Neural cell (in vitro differentiated cells): ENCODE data around the gene ADCY7. TPM values are rescaled to one million over a fixed set of nuclear protein-coding genes. Genes with fewer than 3 reads are reported as not detected.

ENCODE experiments used
- H2AFZ ChIP-seq: fragments of 200-600, 300-800 bp; sonication (generic), shearing (Covaris generic); 2 replicates; pipeline ENCODE4 v1.6.0; 2014; ENCODE audit warnings: low read depth, mild to moderate bottlenecking, antibody characterized with exemption, low read length, moderate library complexity
- H3F3A ChIP-seq: fragments of 200-600 bp; shearing (Covaris generic); 2 replicates; pipeline ENCODE4 v1.6.1; 2016; ENCODE audit warnings: mild to moderate bottlenecking, moderate library complexity, mixed read lengths, antibody characterized with exemption, low read length; ENCODE audit not compliant: insufficient read depth, poor library complexity, severe bottlenecking
- H3K27ac ChIP-seq: fragments of 200-600, 300-800 bp; sonication (generic), shearing (Covaris generic); 2 replicates; pipeline ENCODE4 v1.5.1; 2014; ENCODE audit warnings: mild to moderate bottlenecking, low read length, moderate library complexity
- H3K27me3 ChIP-seq: fragments of 300-800, 200-600 bp; sonication (generic), shearing (Covaris generic); 2 replicates; pipeline ENCODE4 v1.6.0; 2014; ENCODE audit warnings: mild to moderate bottlenecking, low read depth, low read length, moderate library complexity; ENCODE audit not compliant: insufficient read depth
- H3K36me3 ChIP-seq: fragments of 300-800, 200-600 bp; sonication (generic), shearing (Covaris generic); 2 replicates; pipeline ENCODE4 v1.5.1; 2014; ENCODE audit warnings: mild to moderate bottlenecking, antibody characterized with exemption, low read length, moderate library complexity; ENCODE audit not compliant: insufficient read depth
- H3K4me2 ChIP-seq: fragments of 300-800, 200-600 bp; sonication (generic), shearing (Covaris generic); 2 replicates; pipeline ENCODE4 v1.6.0; 2014; ENCODE audit warnings: mild to moderate bottlenecking, low read length
- H3K4me3 ChIP-seq: fragments of 300-800, 200-600 bp; sonication (generic), shearing (Covaris generic); 2 replicates; pipeline ENCODE4 v1.5.1; 2014; ENCODE audit warnings: mild to moderate bottlenecking, low read length, moderate library complexity
- H3K79me2 ChIP-seq: fragments of 200-600 bp; shearing (Covaris generic); replicated peaks from 2 replicates; pipeline ENCODE4 v1.6.0; 2014; ENCODE audit warnings: mild to moderate bottlenecking, low read length, moderate library complexity; ENCODE audit not compliant: insufficient read depth
- H3K9ac ChIP-seq: fragments of 300-800, 200-600 bp; sonication (generic), shearing (Covaris generic); 2 replicates; pipeline ENCODE4 v1.6.1; 2016; ENCODE audit warnings: mild to moderate bottlenecking, low read length, mixed read lengths
- H3K9me2 ChIP-seq: fragments of 200-600 bp; shearing (Covaris generic); 2 replicates; pipeline ENCODE4 v1.6.1; 2016; ENCODE audit warnings: mild to moderate bottlenecking, low read length, mixed read lengths; ENCODE audit not compliant: insufficient read depth
- H3K9me3 ChIP-seq: fragments of 200-600, 300-800 bp; sonication (generic), shearing (Covaris generic); 2 replicates; pipeline ENCODE4 v1.6.1; 2016; ENCODE audit warnings: mild to moderate bottlenecking, mixed run types, low read length, moderate library complexity, mixed read lengths
- H4K20me1 ChIP-seq: fragments of 200-600 bp; shearing (Covaris generic); 2 replicates; pipeline ENCODE4 v1.6.1; 2016; ENCODE audit warnings: mild to moderate bottlenecking, mixed run types; ENCODE audit not compliant: insufficient read depth
- CTCF ChIP-seq: fragments of 450-650 bp; IDR thresholded peaks from 2 replicates; pipeline ENCODE4 v1.5.1; 2014; ENCODE audit warnings: antibody characterized with exemption, mild to moderate bottlenecking, moderate library complexity; ENCODE audit not compliant: poor library complexity, severe bottlenecking
- EP300 ChIP-seq: fragments of 450-650 bp; conservative IDR thresholded peaks from 2 replicates; pipeline ENCODE4 v1.6.1; 2014; ENCODE audit warnings: antibody characterized with exemption, mild to moderate bottlenecking, moderate library complexity; ENCODE audit not compliant: poor library complexity, severe bottlenecking
- MXI1 ChIP-seq: fragments of 450-650 bp; conservative IDR thresholded peaks from 2 replicates; pipeline ENCODE4 v1.6.1; 2014; ENCODE audit warnings: antibody characterized with exemption, mild to moderate bottlenecking; ENCODE audit not compliant: poor library complexity, severe bottlenecking
- POLR2AphosphoS5 ChIP-seq: IDR thresholded peaks from 2 replicates; pipeline ENCODE4 v1.6.1; 2012
- RAD21 ChIP-seq: fragments of 450-650 bp; conservative IDR thresholded peaks from 2 replicates; pipeline ENCODE4 v1.6.1; 2014; ENCODE audit warnings: antibody characterized with exemption, mild to moderate bottlenecking, moderate library complexity
- SMC3 ChIP-seq: fragments of 450-650 bp; conservative IDR thresholded peaks from 2 replicates; pipeline ENCODE4 v1.6.1; 2014; ENCODE audit warnings: antibody characterized with exemption, mild to moderate bottlenecking, moderate library complexity; ENCODE audit not compliant: poor library complexity
- TAF1 ChIP-seq: IDR thresholded peaks from 2 replicates; pipeline ENCODE4 v1.6.1; 2012; ENCODE audit warnings: low read depth
- polyA minus RNA-seq: library from RNA; depleted of rRNA, polyadenylated mRNA; stranded (reverse); fragments of >200 nt; gene quantifications from 2 replicates; pipeline ENCODE4 v1.2.3, GENCODE V29; 2014
- polyA plus RNA-seq: library from polyadenylated mRNA; depleted of rRNA; stranded (reverse); fragments of >200 nt; gene quantifications from 2 replicates; pipeline ENCODE4 v1.2.3, GENCODE V29; 2014

Gene ADCY7
- polyA plus RNA-seq (2.0 and 4.5 TPM in 2 replicates), polyA minus RNA-seq (1.7 and 2.0 TPM in 2 replicates)

DNA sequence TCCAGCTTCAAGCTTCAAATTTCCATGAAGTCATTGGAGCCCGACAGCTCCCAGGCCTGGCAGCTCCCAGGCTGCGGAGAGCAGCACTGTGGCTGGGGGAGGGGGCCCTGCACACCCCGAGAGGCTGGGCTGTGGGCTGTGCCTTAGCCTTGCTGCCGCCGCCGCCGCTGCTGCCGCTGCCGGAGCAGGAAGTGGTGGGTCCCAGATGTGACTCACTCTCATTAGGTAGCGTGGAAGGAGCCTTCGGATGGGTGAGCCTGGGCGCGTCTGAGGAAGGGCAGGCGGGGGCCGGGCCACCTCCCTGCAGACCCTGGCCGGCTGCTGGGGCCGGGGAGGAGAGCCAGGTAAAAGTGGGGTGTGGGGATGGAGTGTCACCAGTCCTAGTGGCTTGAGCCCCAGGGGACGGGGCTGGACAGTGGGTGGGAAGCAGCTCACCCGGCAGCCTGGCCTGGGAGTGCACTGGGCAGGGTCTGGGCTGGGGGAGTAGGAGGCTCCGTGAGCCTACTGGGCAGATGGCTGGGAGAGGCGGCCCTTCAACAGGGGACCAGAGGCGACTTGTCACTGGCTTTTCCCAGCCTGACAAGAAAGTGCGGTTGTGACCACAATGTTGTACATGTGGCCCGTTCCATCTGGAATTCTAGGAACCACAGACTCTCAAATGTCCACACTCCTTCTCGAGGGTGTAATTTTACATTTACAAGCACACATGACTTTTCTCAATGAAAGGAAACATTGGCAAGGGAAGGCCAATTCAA lies at the start of gene ADCY7:
Gene ADCY7 (plus strand): TSS at position 215 of the 755 bp plus-strand sequence. CDS start 21,629 bp downstream, outside the sequence.
- Histone ChIP-seq H3K9ac (no peak within 1 kb of the TSS), H3K27me3 (no peaks in the 10 kb centered on the region), H2AFZ (no peak within 1 kb of the TSS), H3K36me3 (no peaks in the 10 kb centered on the region), H3K79me2 (no peaks in the 10 kb centered on the region), H3K27ac (no peak within 1 kb of the TSS), H3K9me2 (no peaks in the 10 kb centered on the region), H3K4me3 (no peak within 1 kb of the TSS), H3F3A (no peaks in the 10 kb centered on the region), H3K4me2 (no peak within 1 kb of the TSS), H4K20me1 (no peaks in the 10 kb centered on the region), H3K9me3 (no peaks in the 10 kb centered on the region)
- TF ChIP-seq MXI1 (no peak), SMC3 (no peak), TAF1 (no peak), RAD21 (no peak), EP300 (no peak), CTCF (no peak)

DNA sequence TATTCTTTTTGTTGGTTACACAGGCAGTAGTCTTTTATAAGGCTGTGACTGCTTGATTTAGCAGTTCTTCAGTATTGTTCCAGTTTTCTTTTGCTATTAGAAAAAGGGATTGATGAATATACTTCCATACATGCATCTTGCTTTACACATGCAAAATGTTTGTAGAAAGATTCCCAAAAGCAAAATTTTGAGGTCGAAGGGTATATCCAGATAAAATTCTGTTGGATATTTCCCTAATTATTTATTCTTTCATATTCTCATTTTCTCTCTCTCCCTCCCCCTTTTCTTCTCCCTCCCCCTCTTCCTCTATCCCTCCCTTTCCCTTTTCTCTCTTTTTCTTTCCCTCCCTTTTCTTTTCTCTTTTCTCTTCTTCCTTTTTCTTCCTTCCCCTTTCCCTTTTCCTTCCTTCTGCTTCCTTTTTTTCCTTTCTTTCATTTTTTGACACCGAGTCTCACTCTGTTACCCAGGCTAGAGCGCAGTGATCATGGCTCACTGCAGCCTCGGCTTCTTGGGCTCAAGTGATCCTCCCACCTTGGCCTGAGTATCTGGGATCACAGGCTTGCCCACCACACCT lies 46.9 kb upstream of the ADCY7 start:
- Histone ChIP-seq H3K36me3 (peaks cover 3% of the 10 kb centered on the region), H3K9me2 (no peaks in the 10 kb centered on the region)

DNA sequence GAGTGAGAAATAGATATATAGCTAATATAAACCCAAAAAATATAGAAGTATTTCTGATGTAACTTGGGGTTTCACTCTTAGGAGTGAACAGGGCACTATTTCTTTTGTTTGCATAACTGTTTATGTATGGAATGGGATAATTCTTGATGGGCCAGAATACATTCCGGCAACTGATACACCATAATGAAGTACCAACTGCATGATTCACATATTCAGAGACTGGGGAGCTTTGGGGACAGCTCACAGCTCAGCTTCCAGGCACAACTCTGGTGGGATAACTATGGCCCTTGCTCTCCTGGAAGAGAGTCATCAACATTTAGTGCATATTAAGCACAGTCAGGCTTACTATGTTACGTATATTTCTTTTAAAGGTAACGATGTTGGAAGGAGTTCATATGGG lies 42.1 kb upstream of the ADCY7 start:
- Histone ChIP-seq H3K9me3 (no peaks in the 10 kb centered on the region), H3K79me2 (no peaks in the 10 kb centered on the region), H3K27me3 (no peaks in the 10 kb centered on the region), H3F3A (no peaks in the 10 kb centered on the region), H3K9me2 (no peaks in the 10 kb centered on the region), H2AFZ (no peak overlapping the region), H4K20me1 (no peaks in the 10 kb centered on the region), H3K9ac (no peak overlapping the region), H3K36me3 (peaks cover 8% of the 10 kb centered on the region), H3K27ac (no peak overlapping the region), H3K4me2 (no peak overlapping the region), H3K4me3 (no peak overlapping the region)
- no peak for TF ChIP-seq POLR2AphosphoS5
- no peak for TF ChIP-seq CTCF

More for the DNA sequence above, 46.9 kb upstream of the ADCY7 start:
- TF ChIP-seq TAF1 (no peak), MXI1 (no peak), EP300 (no peak), SMC3 (no peak)
- no peak overlapping the region for H3K27ac ChIP-seq
- H3F3A ChIP-seq, result no peaks in the 10 kb centered on the region
- no peaks in the 10 kb centered on the region for H4K20me1 ChIP-seq
- H3K9ac ChIP-seq, result no peak overlapping the region
- no peak overlapping the region for H3K4me2 ChIP-seq
- no peaks in the 10 kb centered on the region for H3K9me3 ChIP-seq
- no peaks in the 10 kb centered on the region for H3K27me3 ChIP-seq
- no peaks in the 10 kb centered on the region for H3K79me2 ChIP-seq
- H3K4me3 ChIP-seq, result no peak overlapping the region
- no peak overlapping the region for H2AFZ ChIP-seq
